Dermis microvascular lymphatic vessel endothelial cell (primary cell): Measurements from ENCODE around the gene COL4A1. TPM values are rescaled to one million over a fixed set of nuclear protein-coding genes. Genes with fewer than 3 reads are reported as not detected.
A peak's percentile ranks its signal among the peaks of the same experiment; 100 is the strongest.

Experiments
- DNase-seq, 2 donors: peaks; one replicate each; pipeline versions ENCODE4 v3.0.0 to v3.0.0-alpha.2; 2010; ENCODE audit warnings: low read depth in 2 of 2
- total RNA-seq: library from RNA; depleted of rRNA; stranded (reverse); fragments of >200 nt; gene quantifications from 2 replicates; pipeline ENCODE4 v1.2.1, GENCODE V29; 2014

The COL4A1 gene
- total RNA-seq, 1 donor from 2014 or later = 1,098 TPM

GRCh38 chr13:110199046-110199831 lies 107.7 kb downstream of the COL4A1 start:
- no peak for DNase-seq

- no peak for DNase-seq
These were observed 109.5 kb downstream of the COL4A1 start for GRCh38 chr13:110197471-110197870.

GRCh38 chr13:110197026-110197425 lies 109.9 kb downstream of the COL4A1 start:
- DNase-seq = no peak

GRCh38 chr13:110195547-110196485 lies 111.1 kb downstream of the COL4A1 start:
- no peak for DNase-seq

GRCh38 chr13:110194451-110194850 lies 112.5 kb downstream of the COL4A1 start:
- no peak for DNase-seq

DNA sequence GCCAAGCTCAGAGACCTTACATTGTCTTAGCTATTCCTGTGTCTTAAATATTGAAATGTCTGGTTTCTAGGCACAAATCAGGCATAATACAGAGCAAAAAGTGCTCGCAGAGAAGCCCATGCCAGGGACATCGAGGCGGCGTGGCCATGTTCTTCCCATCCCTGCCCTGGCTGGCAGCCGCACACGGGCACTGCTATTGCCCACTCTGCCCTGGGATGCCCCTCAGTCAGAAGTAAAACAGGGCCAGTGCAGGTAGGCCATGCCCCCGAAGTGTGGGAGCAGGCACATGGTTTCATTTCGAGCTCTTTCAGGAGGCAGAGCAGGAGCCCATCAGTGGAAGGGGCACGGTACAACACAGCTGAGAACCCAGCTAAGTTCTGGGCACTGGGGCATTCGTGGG lies 113.5 kb downstream of the COL4A1 start:
- no peak for DNase-seq

DNA sequence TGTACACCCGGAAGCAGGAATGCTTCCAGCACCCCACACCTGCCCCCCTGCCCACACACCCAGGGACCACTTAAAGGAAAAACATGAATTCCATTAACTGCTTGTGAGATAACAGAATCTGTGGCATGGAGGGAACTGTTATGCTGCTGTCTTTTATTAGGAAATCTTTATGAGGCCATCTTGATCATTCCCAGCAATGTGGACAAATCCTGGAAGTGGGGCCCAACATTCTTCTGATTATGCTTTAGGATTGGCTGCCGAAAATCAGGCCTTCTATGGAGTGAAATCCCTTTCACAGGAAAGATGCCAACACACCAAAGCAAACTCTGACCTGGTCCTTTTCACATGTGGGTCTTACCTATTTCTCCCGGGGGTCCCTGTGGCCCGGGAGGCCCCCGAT lies 114.5 kb downstream of the COL4A1 start:
- no peak for DNase-seq

- DNase-seq = peak in 1 of 2 donors; percentile 11
These were observed 119.3 kb downstream of the COL4A1 start for GRCh38 chr13:110187641-110188161.

GRCh38 chr13:110186231-110186855 lies 120.6 kb downstream of the COL4A1 start:
- DNase-seq = no peak

- no peak for DNase-seq
These were observed 121.3 kb downstream of the COL4A1 start for GRCh38 chr13:110185696-110186095.

GRCh38 chr13:110183910-110184309 lies 123.0 kb downstream of the COL4A1 start:
- DNase-seq = peak in 1 of 2 donors; percentile 11

GRCh38 chr13:110182461-110182860 lies 124.5 kb downstream of the COL4A1 start:
- no peak for DNase-seq

GRCh38 chr13:110182003-110182402 lies 125.0 kb downstream of the COL4A1 start:
- no peak for DNase-seq

- DNase-seq = no peak
These were observed 127.2 kb downstream of the COL4A1 start for GRCh38 chr13:110179857-110180147.

- no peak for DNase-seq
These were observed 127.7 kb downstream of the COL4A1 start for GRCh38 chr13:110179116-110179856.

DNA sequence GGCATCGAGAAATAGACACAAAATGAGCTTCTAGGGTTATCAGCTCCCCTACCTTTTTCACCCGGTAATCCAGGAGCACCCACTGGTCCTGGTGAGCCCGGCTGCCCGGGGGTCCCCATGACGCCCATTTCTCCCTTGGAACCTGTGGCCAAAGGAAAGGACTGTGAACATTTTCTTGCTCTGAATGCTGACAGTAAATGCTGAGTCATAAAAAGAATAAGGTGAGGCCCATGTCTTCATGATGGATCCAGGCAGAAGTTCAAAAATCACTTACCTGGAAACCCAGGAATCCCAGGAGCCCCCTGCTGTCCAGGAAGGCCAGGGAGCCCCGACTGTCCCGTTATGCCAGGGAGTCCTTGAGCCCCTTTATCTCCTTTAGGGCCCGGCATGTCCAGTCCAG lies 129.2 kb downstream of the COL4A1 start:
- DNase-seq = no peak

GRCh38 chr13:110176431-110176830 lies 130.5 kb downstream of the COL4A1 start:
- no peak for DNase-seq

GRCh38 chr13:110173247-110173818 lies 133.6 kb downstream of the COL4A1 start:
- DNase-seq = peak; percentile 45 to 48

DNA sequence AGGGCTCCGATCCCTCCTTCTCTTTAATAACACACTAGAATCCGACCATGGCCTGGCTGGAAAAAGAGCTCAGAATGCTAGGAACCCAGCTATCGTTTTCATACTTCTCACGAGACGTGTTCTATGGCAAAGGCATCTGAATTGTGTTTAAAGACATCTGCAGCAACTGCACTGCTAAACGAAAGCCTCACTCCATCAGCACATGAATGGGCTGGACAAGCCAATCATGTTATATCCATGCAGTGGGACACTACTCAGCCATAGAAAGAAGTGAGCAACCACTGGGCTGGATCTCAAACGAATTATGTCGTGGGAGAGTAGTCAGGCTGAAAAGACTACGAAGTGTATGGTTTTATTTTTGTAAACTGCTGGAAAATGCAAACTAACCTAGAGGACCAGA lies 136.1 kb downstream of the COL4A1 start:
- no peak for DNase-seq

DNA sequence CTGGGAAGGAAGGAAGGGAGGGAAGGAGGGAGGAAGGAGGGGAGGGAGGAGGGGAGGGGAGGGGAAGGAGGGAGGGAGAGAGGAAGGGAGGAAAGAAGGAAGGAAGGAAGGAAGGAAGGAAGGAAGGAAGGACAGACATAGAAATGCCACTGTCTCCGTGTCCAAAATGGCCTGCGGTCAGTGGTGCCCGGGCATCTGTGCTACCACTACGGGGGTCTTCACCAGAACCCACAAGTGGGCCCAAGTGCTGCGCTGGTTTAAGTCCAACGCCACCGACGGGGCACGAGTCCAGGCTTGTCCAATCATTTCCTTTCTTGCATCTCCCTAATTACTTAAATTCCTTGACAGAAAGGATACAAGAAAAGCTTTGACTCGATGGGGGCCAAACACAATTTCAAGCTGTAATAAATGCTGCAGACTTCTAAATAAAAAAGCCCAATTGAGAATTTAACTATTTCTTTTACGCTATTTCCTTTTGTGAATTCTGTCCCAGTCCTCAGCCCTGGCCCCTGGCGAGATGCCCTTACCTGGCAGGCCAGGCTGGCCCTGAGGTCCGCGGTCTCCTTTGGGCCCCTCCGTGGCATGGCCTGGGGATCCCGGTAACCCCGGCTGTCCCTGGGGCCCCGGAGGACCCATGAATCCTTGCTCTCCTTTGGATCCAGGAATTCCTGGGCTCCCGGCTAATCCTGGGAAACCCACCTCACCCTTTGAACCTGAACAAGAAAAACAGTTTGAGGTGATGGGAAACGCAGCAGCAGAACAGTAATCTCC lies 136.8 kb downstream of the COL4A1 start:
- DNase-seq = no peak
